SK-N-SH treated with all-trans-retinoic acid at 6 μM for 48 hours (cell line): ENCODE measurements around the gene MTTP.

Experiments
- ATAC-seq: fragments of 200-7000 bp; cut with Tn5 transposase; 3 replicates; pipeline ENCODE4 v1.9.1; 2020; ENCODE audit warnings: mild to moderate bottlenecking, moderate library complexity
- BACH2 ChIP-seq: fragments of 250-450 bp; sonication (Bioruptor Pico); IDR thresholded peaks from 2 replicates; pipeline ENCODE4 v1.9.0; 2021; ENCODE audit warnings: mild to moderate bottlenecking, borderline replicate concordance
- CREB5 ChIP-seq: fragments of 250-450 bp; sonication (Bioruptor Pico); IDR thresholded peaks from 2 replicates; pipeline ENCODE4 v1.5.1; 2020; ENCODE audit warnings: low read depth, mild to moderate bottlenecking, moderate library complexity
- CSDC2 ChIP-seq: fragments of 250-450 bp; sonication (Bioruptor Pico); IDR thresholded peaks from 2 replicates; pipeline ENCODE4 v1.5.0; 2020; ENCODE audit warnings: mild to moderate bottlenecking, moderate library complexity
- CSRNP3 ChIP-seq: fragments of 250-450 bp; sonication (Bioruptor Pico); IDR thresholded peaks from 2 replicates; pipeline ENCODE4 v1.5.1; 2021; ENCODE audit warnings: mild to moderate bottlenecking, moderate library complexity
- ESRRG ChIP-seq: fragments of 250-450 bp; sonication (Bioruptor Pico); IDR thresholded peaks from 2 replicates; pipeline ENCODE4 v1.6.1; 2021; ENCODE audit warnings: mild to moderate bottlenecking
- GLIS3 ChIP-seq: fragments of 250-450 bp; sonication (Bioruptor Pico); IDR thresholded peaks from 2 replicates; pipeline ENCODE4 v1.5.0; 2020; ENCODE audit warnings: mild to moderate bottlenecking, moderate library complexity
- ISL1 ChIP-seq: fragments of 250-450 bp; sonication (Bioruptor Pico); IDR thresholded peaks from 2 replicates; pipeline ENCODE4 v2.1.2; 2022; ENCODE audit warnings: mild to moderate bottlenecking, moderate library complexity
- OSR1 ChIP-seq: fragments of 250-450 bp; sonication (Bioruptor Pico); IDR thresholded peaks from 2 replicates; pipeline ENCODE4 v1.8.0; 2022; ENCODE audit warnings: moderate library complexity, mild to moderate bottlenecking, inconsistent platforms
- PATZ1 ChIP-seq: fragments of 250-450 bp; sonication (Bioruptor Pico); IDR thresholded peaks from 2 replicates; pipeline ENCODE4 v1.8.0; 2020; ENCODE audit warnings: mild to moderate bottlenecking, moderate library complexity, borderline replicate concordance
- POU6F1 ChIP-seq: fragments of 250-450 bp; sonication (Bioruptor Pico); IDR thresholded peaks from 2 replicates; pipeline ENCODE4 v1.8.0; 2021; ENCODE audit warnings: low read depth, mild to moderate bottlenecking, moderate library complexity, borderline replicate concordance
- PPARA ChIP-seq: fragments of 250-450 bp; sonication (Bioruptor Pico); IDR thresholded peaks from 2 replicates; pipeline ENCODE4 v1.5.0; 2020; ENCODE audit warnings: mild to moderate bottlenecking, borderline replicate concordance
- RARB ChIP-seq: fragments of 250-450 bp; sonication (Bioruptor Pico); IDR thresholded peaks from 2 replicates; pipeline ENCODE4 v1.8.0; 2021; ENCODE audit warnings: mild to moderate bottlenecking, moderate library complexity
- SNAI2 ChIP-seq: fragments of 250-450 bp; sonication (Bioruptor Pico); IDR thresholded peaks from 2 replicates; pipeline ENCODE4 v1.5.0; 2020; ENCODE audit warnings: mild to moderate bottlenecking, moderate library complexity
- TCF4 ChIP-seq: fragments of 250-450 bp; sonication (Bioruptor Pico); IDR thresholded peaks from 2 replicates; pipeline ENCODE4 v1.8.0; 2021; ENCODE audit warnings: mild to moderate bottlenecking, moderate library complexity, borderline replicate concordance
- TSHZ2 ChIP-seq: fragments of 250-450 bp; sonication (Bioruptor Pico); IDR thresholded peaks from 2 replicates; pipeline ENCODE4 v1.5.0; 2020; ENCODE audit warnings: mild to moderate bottlenecking, moderate library complexity
- ZC3H10 ChIP-seq: fragments of 250-450 bp; sonication (Bioruptor Pico); IDR thresholded peaks from 2 replicates; pipeline ENCODE4 v1.5.1; 2021; ENCODE audit warnings: mild to moderate bottlenecking, moderate library complexity
- ZFP3 ChIP-seq: fragments of 250-450 bp; sonication (Bioruptor Pico); IDR thresholded peaks from 2 replicates; pipeline ENCODE4 v1.5.0; 2020; ENCODE audit warnings: mild to moderate bottlenecking, moderate library complexity
- ZFP30 ChIP-seq: fragments of 450-650 bp; formaldehyde crosslinking; IDR thresholded peaks from 2 replicates; pipeline ENCODE4 v1.5.0; 2022; ENCODE audit warnings: mild to moderate bottlenecking, moderate library complexity
- ZNF70 ChIP-seq: fragments of 450-650 bp; formaldehyde crosslinking; IDR thresholded peaks from 2 replicates; pipeline ENCODE4 v1.5.0; 2020; ENCODE audit warnings: mild to moderate bottlenecking, moderate library complexity
- ZNF8 ChIP-seq: fragments of 450-650 bp; formaldehyde crosslinking; IDR thresholded peaks from 2 replicates; pipeline ENCODE4 v1.5.0; 2020; ENCODE audit warnings: mild to moderate bottlenecking, moderate library complexity

The MTTP gene

GRCh38 chr4:99591757-99592156, 17.1 kb downstream of the MTTP start:
- TF ChIP-seq ZNF8 (CRISPR knock-in tag) (no peak), CSRNP3 (CRISPR knock-in tag) (no peak), CSDC2 (CRISPR knock-in tag) (no peak), SNAI2 (CRISPR knock-in tag) (no peak), ESRRG (no peak), CREB5 (CRISPR knock-in tag) (no peak), POU6F1 (CRISPR knock-in tag) (no peak), ZFP3 (CRISPR knock-in tag) (no peak), ZFP30 (CRISPR knock-in tag) (no peak), TCF4 (CRISPR knock-in tag) (no peak), OSR1 (CRISPR knock-in tag) (no peak), ZC3H10 (CRISPR knock-in tag) (no peak), PATZ1 (CRISPR knock-in tag) (no peak), BACH2 (CRISPR knock-in tag) (no peak), ISL1 (CRISPR knock-in tag) (no peak), GLIS3 (CRISPR knock-in tag) (no peak), TSHZ2 (CRISPR knock-in tag) (no peak), PPARA (no peak)

GRCh38 chr4:99593781-99594641, 19.4 kb downstream of the MTTP start:
- TF ChIP-seq ZNF70 (CRISPR knock-in tag) (no peak), PPARA (no peak), TCF4 (CRISPR knock-in tag) (no peak)
- no peak for ATAC-seq

More at GRCh38 chr4:99591757-99592156, 17.1 kb downstream of the MTTP start:
- ATAC-seq, result no peak

- TF ChIP-seq TSHZ2 (CRISPR knock-in tag), result no peak
- no peak for TF ChIP-seq RARB (CRISPR knock-in tag)
- no peak for TF ChIP-seq TCF4 (CRISPR knock-in tag)
- no peak for TF ChIP-seq ZNF8 (CRISPR knock-in tag)
- ATAC-seq, result no peak
These were observed 20.2 kb downstream of the MTTP start for GRCh38 chr4:99594818-99595217.
